COLO668 (cell line): ENCODE results near the gene OLFML1.

Source experiments
- DNase-seq: peaks from one replicate; lab custom pipeline; 2025; ENCODE audit not compliant: unreplicated experiment; lab: John Stamatoyannopoulos, UW

OLFML1 gene

GRCh38 chr11:7485186-7486097, at the start of gene OLFML1:
Gene OLFML1 (plus strand): TSS chr11:7485506. CDS start chr11:7485876, 370 bp downstream.
- DNase-seq, result no peak

GRCh38 chr11:7436146-7436545, 49.2 kb upstream of the OLFML1 start:
- DNase-seq, result no peak

- DNase-seq, result no peak
Observed at GRCh38 chr11:7436657-7437056, 48.6 kb upstream of the OLFML1 start.

GRCh38 chr11:7437696-7438095, 47.6 kb upstream of the OLFML1 start:
- no peak for DNase-seq

GRCh38 chr11:7439746-7440320, 45.5 kb upstream of the OLFML1 start:
- no peak for DNase-seq

- peak; percentile 57 for DNase-seq
Observed at GRCh38 chr11:7442588-7443215, 42.6 kb upstream of the OLFML1 start.

GRCh38 chr11:7444091-7444981, 41.0 kb upstream of the OLFML1 start:
- DNase-seq, result no peak

- DNase-seq, result no peak
Observed at GRCh38 chr11:7445564-7445963, 39.7 kb upstream of the OLFML1 start.

- DNase-seq, result no peak
Observed at GRCh38 chr11:7448201-7448600, 37.1 kb upstream of the OLFML1 start.

- no peak for DNase-seq
Observed at GRCh38 chr11:7449211-7449840, 36.0 kb upstream of the OLFML1 start.

- DNase-seq, result no peak
Observed at GRCh38 chr11:7449841-7450214, 35.5 kb upstream of the OLFML1 start.

- no peak for DNase-seq
Observed at GRCh38 chr11:7450836-7451235, 34.5 kb upstream of the OLFML1 start.

- no peak for DNase-seq
Observed at GRCh38 chr11:7451520-7451919, 33.8 kb upstream of the OLFML1 start.

- no peak for DNase-seq
Observed at GRCh38 chr11:7451952-7452494, 33.3 kb upstream of the OLFML1 start.

GRCh38 chr11:7454854-7455253, 30.5 kb upstream of the OLFML1 start:
- no peak for DNase-seq

- no peak for DNase-seq
Observed at GRCh38 chr11:7457211-7457610, 28.1 kb upstream of the OLFML1 start.

- DNase-seq, result no peak
Observed at GRCh38 chr11:7462706-7463105, 22.6 kb upstream of the OLFML1 start.

GRCh38 chr11:7467652-7468051, 17.7 kb upstream of the OLFML1 start:
- no peak for DNase-seq

GRCh38 chr11:7469351-7469865, 15.9 kb upstream of the OLFML1 start:
- no peak for DNase-seq

- DNase-seq, result no peak
Observed at GRCh38 chr11:7471071-7471470, 14.2 kb upstream of the OLFML1 start.
